Thyroid gland (tissue), 4 donors: ENCODE data around the gene CCBE1.

Experiments used
- CTCF ChIP-seq, 6 experiments: fragments of 200-600 bp in 3 of 6; fragments of 450-650 bp in 3 of 6; sonication (generic) in 3 of 6; IDR thresholded peaks; one replicate each; pipeline ENCODE4 v1.5.1; 2016 to 2019; ENCODE audit warnings: antibody characterized with exemption in 6 of 6, mild to moderate bottlenecking in 2 of 6, inconsistent platforms in 1 of 6, moderate library complexity in 1 of 6
- POLR2A ChIP-seq, 2 donors: fragments of 450-650 bp; IDR thresholded peaks; one replicate each; pipeline ENCODE4 v1.6.1; 2017; ENCODE audit warnings: antibody characterized with exemption in 2 of 2, mild to moderate bottlenecking in 2 of 2, moderate library complexity in 1 of 2

GRCh38 chr18:59624369-59624765 is 72.9 kb downstream of the CCBE1 start:
- TF ChIP-seq CTCF (IDR thresholded peaks at IDR 0.05): no peak
- TF ChIP-seq POLR2A (IDR thresholded peaks at IDR 0.05): no peak
